DMS153 treated with DMSO at 0.1 percent for 48 hours (cell line): Measurements from ENCODE around the gene PLPP6.
A peak's percentile ranks its signal among the peaks of the same experiment; 100 is the strongest.
"Not testable (repeated sequence)": the region's sequence is repeated elsewhere in the genome, so short reads cannot be mapped to it uniquely, and the experiment has no call there.

Source experiments
- DNase-seq: peaks from one replicate; lab custom pipeline; 2025; ENCODE audit not compliant: unreplicated experiment; lab: John Stamatoyannopoulos, UW

The PLPP6 gene

DNA sequence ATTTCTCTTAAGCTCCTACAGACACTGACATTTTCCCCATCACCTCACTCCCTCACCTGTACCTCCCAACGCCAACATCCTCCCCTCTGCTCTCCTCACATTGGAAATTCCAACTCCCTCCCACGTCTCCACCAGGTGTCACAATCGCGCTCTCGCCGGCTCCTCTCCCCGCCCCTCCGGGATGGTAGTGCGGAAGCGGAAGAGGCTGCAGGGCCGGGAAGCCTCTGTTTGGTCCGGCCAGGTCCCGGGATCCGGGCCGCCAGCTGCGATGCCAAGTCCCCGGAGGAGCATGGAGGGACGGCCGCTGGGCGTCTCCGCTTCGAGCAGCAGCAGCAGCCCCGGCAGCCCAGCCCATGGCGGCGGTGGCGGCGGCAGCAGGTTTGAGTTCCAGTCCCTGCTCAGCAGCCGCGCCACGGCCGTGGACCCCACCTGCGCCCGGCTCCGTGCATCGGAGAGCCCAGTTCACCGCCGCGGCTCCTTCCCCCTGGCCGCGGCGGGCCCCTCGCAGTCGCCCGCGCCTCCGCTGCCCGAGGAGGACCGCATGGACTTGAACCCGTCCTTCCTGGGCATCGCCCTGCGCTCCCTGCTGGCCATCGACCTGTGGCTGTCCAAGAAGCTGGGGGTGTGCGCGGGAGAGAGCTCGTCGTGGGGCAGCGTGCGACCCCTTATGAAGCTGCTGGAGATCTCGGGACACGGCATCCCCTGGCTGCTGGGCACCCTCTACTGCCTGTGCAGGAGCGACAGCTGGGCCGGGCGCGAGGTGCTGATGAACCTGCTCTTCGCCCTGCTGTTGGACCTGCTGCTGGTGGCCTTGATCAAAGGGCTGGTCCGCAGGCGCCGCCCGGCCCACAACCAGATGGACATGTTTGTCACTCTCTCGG is at the start of gene PLPP6:
Gene PLPP6 (plus strand): TSS at position 187 of the 881 bp plus-strand sequence. CDS start 82 bp downstream, at position 269.
- DNase-seq: peak; percentile 72

DNA sequence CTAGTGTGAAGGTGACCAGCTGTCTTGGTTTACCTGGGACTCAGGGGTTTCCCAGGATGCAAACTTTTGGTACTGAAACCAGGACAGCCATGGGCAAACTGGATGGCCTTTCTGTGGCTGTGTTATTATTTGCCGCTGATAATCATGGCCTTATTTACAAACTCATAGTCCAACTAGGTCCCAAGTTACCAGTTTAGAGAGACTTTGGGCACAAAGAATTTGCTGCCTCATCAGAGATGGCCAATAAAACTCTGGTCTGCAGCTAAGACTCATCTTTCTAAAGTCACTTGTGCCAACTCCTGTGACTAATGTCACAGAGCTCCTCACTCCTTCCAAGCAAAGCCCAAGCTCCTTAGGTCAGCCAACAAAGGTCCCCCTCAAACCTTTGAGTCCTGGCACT is 47.5 kb upstream of the PLPP6 start:
- no peak for DNase-seq

DNA sequence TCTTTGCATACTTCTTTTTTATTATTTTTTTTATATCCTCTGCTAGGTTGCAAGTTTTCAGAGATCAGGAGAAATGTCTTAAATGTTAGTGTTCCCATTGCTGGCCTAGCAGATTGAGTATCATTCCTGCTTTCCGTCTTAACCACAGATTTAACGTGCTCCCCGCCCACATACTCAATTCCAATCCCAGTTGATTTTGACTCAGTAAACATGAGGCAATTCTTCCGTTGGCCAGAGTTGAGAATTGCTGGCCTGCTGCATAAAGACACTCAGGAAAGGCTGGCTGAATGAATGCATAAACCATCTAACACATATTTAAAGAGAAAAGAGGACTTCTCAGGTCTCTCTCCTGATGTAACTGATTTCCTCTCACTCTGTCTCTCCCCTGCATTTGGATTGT is 46.8 kb upstream of the PLPP6 start:
- DNase-seq: no peak

DNA sequence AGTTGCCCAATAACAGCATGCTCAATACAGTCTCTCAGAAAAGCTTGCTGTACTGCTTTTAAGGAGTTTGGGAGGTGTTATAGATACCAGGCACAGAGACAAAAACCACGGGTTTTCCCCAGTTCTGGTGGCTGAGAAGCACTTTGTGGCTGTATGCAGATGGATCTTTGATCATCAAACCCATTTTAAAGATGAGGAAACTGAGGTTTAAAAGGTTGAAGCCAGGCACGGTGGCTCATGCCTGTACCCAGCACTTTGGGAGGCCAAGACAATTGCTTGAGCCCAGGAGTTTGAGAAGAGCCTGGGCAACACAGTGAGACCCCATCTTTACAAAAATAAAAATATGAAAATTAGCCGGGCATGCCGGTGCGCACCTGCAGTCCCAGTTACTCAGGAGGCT is 46.3 kb upstream of the PLPP6 start:
- DNase-seq: no peak

DNA sequence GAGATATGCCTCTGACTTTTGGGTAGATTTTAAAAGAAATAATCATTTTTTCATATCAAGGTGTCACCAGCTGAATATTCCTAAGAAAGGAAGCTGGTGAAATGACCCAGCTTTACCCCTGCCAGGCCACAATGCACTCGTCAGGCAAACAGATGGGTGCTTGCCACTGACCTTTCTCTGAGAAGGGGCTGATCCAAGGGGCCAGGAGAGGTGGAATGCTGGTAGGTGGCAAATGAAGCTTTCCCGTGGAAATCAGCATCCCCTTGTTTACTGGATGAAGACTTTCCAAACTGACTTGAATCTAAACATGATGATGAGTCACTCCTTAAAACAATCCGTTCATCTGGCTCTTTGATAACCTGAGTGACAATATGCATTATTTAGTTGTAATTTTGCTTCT is 44.3 kb upstream of the PLPP6 start:
- DNase-seq: no peak

DNA sequence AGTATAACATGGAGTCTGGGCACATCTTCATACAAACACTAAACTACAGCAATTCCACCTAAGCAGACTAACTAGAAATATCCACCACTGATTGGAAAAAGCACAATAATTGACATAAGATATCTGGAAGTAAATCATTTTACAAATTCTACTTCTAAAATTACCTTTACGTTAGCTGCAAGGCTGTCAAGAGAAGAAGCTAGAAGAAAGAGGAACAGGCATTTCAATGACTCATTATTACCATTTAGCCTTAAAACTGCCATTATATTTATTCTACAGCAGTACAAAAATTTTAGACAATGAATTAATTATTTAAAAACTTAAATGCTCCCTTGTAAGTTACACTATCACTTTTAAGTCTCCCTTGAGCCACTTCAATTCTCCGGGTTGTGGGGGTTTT is 43.4 kb upstream of the PLPP6 start:
- no peak for DNase-seq

DNA sequence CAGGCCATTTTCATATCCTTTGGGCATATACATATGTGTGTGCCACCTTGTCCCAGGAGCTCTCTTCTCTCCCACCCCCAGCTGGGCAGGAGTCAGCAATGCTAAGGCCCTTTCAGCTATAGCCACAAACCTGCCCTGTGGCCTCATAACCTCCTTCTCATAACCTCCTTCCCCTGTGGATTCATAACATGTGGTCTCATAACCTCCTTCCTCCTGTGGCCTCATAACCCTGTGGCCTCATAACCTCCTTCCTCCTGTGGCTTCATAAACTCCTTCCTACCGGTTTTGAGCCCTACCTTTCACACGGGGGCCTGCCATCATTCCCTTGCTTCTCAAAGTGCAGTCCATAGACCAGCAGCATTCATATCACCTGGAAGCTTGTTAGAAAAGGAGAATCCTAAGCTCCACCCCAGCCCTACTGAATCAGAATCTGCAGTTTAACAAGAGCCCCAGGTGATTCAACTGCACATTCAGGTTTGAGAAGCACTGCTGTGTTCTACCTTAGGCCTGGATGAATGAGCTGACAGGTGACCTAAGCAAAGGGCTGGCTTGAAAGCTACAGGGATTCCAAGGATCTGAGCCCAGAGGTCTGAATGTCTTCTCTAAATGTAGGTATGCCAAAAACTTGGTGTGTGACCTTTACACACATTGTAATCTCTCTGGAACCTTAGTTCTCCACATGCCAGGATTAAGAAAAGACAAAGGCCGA is 41.9 kb upstream of the PLPP6 start:
- DNase-seq: no peak

DNA sequence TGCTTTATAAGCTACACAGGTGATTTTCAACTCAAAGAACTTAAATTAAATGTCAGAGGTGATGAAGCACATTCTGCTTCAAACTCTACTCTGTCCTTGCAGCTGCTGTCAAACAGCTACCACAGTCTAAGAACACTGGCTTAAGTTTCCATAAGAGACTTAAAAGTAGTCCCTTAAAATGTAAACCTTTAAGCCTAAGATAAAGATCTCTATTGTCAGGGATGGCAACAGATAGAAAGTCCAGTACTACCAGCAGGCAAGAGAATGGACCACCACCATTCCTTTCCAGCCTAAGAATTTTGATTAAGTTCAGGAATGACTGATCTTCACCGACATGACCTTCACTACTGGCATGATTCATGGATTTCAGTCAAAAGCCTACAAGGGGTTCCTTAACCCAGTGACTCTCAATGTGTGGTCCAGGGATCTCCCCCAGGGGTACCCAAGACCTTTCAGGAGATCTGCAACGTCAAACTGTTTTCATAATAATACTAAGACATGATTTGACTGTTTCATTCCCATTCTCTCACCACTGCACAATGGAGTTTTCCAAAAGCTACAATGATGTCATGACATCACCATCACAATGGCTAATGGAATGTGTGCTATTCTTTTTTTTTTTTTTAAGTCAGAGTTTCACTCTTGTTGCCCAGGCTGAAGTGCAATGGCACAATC is 41.1 kb upstream of the PLPP6 start:
- DNase-seq: no peak

DNA sequence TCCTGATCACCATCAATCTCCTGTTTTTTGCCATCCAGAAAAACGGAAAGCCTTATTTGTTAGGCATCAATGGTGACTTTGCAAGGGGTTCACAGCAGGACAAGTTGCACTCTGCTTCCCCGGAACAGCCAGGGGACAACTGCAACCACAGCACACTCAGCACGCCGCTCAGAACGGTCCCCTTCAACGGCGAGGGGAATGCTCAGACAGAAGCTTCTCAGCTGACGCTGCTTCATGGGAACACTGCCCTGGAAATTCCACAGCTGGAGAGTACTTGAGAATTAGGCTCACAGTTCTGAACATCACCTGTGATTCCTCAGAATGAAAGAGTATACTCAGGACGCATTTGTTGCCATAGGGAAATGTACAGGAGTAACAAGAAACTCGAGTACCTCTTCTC is 40.1 kb upstream of the PLPP6 start:
- DNase-seq: no peak

DNA sequence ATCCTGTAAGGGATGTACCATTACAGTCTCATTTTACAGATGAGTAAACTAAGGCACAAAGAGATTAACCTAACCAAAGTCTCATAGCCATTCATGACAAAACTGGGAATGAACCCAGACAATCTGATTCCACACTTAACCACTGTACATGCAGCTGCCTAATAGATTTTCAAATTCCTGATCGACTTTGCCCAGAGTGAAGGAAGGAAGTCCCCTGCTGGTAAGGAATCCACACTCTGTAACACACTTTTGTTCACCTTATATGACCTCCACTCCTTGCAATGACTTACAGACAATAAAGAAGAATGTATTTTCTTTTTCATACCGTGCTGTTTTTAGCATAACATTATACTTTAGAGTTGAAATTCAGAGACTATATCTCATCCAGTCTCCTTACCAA is 31.3 kb upstream of the PLPP6 start:
- no peak for DNase-seq

DNA sequence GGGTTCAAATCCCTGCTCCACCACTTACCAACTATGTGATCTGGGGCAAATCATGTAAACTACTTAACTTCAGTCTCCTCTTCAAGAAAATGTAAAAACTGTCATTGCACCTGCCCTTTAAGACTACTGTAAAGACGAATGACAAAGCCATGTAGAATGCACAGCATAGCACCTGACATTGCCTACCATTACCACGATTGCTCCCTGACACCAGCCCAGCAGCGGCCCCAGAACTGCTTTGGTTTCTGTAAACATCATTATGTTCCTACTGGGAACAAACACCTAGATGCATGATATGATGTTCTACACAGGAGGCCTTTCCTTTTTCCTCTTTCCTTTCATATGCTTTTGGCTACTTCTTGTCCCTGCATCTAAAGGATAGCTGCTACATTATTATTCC is 23.1 kb upstream of the PLPP6 start:
- no peak for DNase-seq

DNA sequence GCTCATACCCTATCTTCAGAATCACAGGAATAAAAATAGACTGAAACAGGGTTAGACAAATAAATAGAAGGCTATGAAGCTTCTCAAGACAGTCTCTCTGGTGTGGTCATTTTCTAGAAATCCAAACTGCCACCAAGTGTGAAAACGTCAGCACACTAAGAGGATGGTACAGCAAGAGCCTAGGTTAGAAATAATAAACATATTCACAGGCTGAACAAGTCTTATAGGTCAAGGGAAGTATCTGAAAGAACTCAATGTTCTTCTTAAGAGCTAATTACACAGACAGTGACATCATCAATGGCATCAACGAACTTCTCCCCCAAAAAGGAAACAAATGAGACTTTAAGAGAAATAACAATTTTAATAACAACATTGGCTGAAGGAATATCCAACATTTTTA is 22.7 kb upstream of the PLPP6 start:
- DNase-seq: no peak

DNA sequence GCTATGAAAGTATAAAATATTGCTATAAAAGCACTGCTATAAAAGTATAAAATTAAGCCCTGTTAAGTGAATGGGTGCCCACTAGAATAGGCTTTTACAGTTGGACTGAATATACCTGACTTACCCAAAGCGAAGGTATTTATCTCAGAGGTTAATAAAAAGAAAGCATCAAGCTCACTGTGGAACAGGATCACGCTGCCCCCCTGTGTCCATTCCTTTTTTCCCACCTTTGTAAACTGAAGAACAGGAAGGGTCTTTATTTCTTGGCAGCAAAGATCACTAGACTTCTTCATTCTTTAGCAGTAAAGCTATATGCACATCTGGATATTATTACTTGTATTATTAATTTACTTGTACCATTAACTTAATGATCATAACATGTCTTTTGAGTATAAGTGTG is 22.1 kb upstream of the PLPP6 start:
- DNase-seq: no peak

DNA sequence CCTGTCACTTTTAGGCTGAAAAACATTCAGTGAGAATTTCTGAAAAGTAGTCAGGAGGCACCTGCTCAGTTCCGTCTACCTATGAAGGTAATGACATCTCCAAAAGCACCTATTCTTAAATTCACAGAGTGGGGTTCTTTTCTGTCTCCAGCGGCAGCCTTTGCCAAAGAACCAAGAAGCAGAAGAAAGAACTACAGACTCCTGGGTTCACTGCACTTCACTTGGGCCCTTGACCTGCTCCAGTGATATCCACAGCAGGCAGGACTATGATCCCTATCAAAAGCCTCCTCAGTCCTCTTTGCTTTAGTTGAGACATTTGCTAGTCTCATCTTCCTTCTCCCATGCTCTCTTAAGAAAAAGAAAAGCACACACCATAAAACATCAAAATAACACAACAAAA is 19.7 kb upstream of the PLPP6 start:
- DNase-seq: no peak

DNA sequence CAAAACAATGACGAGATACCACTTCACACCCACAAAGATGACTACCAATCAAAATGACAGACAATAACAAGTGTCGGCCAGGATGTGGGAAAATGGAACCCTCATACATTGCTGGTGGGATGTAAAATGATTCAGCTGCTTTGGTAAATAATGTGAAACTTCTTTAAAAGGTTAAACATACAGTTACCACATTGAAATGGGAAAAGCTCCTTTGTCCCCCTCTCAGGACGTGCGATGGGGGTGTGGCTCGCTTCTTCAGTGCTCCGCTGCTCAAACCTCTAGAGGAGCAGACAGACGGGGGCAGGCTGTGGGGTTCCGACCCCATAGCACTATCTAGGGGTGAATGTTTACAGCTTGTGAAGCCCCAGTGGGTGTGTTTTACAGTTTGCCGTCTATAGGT is 8.0 kb upstream of the PLPP6 start:
- no peak for DNase-seq

DNA sequence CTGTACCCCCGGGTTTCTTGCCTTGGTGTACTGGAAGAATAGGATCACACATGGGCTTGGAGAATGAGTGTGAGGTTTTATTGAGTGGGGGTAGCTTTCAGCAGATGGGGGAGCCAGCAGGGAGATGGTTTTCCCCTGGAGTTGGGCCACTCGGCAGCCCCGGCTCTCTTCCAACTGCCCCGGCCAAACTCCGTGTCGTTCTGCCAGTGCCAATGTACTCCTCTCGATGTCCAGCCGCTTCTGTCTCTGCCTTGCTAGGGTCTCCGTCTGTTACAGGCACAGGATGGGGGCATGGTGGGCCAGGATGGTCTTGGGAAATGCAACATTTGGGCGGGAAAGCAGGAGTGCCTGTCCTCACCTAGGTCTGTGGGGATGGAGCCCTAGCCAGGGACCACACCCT is 7.6 kb upstream of the PLPP6 start:
- DNase-seq: no peak

DNA sequence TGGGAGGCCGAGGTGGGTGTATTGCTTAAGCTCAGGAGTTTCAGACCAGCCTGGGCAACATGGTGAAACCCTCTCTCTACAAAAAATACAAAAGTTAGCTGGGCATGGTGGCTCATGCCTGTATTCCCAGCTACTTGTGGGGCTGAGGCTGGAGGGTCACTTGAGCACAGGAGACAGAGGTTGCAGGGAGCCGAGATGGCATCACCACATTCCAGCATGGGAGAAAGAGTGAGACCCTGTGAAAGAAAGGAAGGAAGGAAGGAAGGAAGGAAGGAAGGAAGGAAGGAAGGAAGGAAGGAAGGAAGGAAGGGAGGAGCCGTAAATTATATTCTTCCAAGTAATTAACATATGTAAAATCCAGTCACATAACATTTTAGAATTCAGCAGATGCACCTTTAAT is 5.9 kb upstream of the PLPP6 start:
- DNase-seq: not testable (repeated sequence)

DNA sequence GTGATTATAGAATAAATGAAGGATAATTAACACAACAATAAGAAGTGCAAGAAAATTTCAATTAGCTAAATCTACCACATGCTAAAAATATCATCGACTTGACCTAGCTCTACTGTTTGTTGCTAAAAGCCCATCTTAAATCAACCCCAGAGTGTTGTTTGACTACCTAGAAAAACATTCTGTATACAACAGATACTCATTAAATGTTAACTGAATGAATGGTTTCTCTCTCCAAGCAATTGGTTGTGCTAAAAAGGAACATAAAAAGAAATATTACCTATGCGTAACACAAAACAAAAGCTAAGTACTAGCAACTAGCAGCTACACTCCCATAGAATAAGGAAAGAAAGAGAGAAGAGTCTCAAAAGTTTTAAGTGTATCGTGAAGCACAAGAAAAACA is 5.5 kb upstream of the PLPP6 start:
- no peak for DNase-seq

DNA sequence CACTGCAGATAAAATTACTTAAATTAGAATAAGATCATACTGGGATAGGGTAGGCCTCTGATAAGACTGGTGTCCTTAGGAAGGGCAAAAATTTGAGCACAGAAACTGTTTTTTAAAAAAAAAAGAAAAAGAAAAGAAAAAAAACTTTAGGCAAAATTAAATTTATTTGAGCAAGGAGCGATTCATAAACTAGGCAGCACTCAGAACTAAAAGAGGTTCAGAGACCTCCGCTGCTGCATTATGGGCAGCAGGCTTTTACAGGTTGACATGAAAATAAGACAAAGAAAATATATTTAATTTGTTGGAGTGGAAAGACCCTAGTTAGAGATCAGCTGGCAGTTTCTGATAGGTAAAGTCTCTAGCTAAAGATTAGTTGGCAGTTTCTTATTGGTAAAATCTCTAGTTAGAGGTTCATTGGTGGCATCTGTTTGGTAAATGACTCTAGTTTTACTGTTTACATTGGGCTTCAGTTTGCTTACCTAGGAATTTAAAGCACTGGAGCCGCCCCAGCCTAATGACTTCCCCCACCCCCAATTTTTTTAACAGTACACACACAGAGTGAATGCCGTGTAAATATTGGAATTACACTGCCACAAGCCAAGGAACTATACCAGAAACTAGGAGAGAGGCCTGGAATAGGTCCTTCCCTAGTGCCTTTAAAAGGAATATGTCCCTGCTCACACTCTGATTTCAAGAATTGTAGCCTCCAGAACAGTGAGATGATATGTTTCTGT is 4.5 kb upstream of the PLPP6 start:
- no peak for DNase-seq

DNA sequence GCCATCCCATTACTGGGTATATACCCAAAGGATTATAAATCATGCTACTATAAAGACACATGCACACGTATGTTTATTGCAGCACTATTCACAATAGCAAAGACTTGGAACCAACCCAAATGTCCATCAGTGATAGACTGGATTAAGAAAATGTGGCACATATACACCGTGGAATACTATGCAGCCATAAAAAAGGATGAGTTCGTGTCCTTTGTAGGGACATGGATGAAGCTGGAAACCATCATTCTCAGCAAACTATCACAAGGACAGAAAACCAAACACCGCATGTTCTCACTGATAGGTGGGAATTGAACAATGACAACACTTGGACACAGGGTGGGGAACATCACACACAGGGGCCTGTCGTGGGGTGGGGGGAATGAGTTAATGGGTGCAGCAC is 1.4 kb upstream of the PLPP6 start:
- DNase-seq: not testable (repeated sequence)

DNA sequence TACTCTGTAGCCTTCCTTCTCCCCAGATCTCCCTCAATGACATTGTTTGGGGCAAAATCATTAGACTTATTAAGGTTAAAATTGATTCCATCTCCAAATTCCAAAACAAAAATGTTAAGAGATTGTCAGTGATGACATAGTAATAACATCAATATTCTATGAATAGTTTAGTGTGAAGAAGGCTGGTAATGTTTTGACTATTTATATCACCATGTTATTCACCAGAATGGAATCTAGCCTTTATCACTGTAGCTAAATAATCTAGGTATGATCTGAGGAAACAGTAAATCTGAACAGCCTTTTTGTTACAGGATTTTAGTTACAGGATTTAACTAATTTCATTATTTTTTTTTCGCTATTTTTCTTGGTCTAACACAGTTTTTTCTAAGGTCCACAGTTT is 929 bp upstream of the PLPP6 start:
- DNase-seq: no peak
